DMS153 treated with DMSO at 0.1 percent for 48 hours (cell line): Measurements from ENCODE around the gene CP.
"Not testable (repeated sequence)": the region's sequence is repeated elsewhere in the genome, so short reads cannot be mapped to it uniquely, and the experiment has no call there.

Experiments used
- DNase-seq: peaks from one replicate; lab custom pipeline; 2025; ENCODE audit not compliant: unreplicated experiment; lab: John Stamatoyannopoulos, UW

The CP gene

GRCh38 chr3:149227591-149228268, 6.1 kb upstream of the CP start:
- DNase-seq: no peak

GRCh38 chr3:149226776-149227175, 5.1 kb upstream of the CP start:
- DNase-seq: no peak

- no peak for DNase-seq
Observed at GRCh38 chr3:149224736-149225594, 3.3 kb upstream of the CP start.

DNA sequence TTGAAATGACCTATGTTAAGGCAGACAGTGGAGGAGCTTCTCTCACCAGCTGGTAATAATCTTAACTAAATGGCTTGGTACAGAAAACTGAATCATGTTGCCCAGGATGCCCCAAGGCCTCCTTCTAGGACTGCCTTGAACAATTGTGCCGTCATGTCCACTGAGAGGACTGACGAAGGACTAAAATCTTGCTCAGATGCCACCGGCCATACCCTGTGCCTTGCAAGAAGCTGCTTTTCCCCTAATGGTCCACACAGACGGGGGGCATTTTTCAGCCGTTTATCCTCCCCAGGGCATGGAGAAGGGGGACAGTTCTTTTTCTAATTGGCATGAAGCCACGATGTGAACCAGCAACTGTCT, 1.8 kb upstream of the CP start:
- no peak for DNase-seq

- not testable (repeated sequence) for DNase-seq
Observed at GRCh38 chr3:149219380-149220121, 2.1 kb downstream of the CP start.

DNA sequence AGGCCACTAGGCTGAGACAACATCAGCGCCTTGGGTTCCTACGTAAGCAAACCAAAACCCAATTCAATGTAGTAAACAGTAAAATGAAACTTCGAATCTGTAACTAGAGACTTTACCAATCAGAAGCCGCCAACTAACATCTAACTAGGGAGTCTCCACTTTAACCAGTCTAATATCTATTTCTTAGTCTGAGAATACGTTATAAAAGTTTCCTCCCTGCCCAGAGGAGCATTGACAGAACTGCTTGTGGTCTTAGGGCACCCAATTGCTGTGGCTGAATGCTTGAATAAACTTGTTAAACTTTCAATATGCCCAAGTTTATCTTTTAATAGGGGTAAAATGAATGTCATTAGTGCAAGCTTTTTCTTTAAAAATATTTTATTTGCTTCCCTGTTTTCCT, 4.3 kb downstream of the CP start:
- no peak for DNase-seq

DNA sequence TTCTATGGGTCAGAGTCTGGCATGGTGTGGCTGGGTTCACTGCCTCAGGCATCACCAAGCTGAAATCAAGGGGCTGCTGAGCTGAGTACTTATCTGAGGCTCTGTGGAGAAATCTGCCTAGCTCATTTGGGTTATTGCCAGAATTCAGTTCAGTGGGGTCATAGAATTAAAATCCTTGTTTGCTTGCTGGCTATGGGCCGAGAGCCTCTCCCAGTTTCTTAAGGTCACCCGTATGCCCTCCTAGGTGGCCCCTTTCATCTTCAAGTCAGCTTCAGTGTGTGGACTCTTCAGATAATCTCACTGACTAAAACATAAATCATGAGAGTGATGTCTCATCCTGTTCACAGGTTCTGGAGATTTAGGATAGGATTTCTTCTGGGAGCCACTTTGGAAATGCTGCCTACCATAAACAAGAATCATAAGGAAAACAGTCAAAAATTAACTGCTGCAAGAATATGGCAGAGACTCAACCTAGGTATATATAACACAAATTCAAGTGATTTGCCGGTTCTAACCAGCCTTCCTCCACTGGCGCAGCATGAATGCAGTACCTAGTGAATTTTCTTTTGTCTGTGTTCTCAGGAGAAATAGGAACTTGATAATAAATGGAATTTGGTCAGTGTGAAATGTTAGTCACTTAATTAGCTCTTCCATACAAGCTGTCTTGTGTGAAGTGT, 5.3 kb downstream of the CP start:
- no peak for DNase-seq

DNA sequence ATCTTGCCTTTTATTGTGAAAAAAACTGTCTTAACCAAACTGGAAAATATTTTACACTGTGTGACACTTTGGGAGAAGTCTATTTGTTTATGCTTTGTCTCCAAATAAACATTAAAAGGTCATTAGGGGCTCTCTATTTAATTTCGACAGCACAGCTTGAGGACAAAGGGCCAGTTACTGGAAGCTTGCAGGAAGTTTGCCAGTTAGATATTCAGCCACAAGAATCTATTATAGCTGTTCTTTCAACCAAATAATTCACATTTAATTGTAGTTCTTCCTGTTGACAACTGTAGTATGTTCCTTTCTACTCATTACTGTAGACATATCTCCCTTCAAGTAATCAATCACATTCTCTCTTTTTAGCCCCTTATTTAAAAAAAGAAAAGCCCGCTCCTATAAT, 6.1 kb downstream of the CP start:
- no peak for DNase-seq

GRCh38 chr3:149214702-149215101, 6.9 kb downstream of the CP start:
- no peak for DNase-seq

- no peak for DNase-seq
Observed at GRCh38 chr3:149212386-149212785, 9.2 kb downstream of the CP start.

- DNase-seq: no peak
Observed at GRCh38 chr3:149209431-149209830, 12.2 kb downstream of the CP start.

DNA sequence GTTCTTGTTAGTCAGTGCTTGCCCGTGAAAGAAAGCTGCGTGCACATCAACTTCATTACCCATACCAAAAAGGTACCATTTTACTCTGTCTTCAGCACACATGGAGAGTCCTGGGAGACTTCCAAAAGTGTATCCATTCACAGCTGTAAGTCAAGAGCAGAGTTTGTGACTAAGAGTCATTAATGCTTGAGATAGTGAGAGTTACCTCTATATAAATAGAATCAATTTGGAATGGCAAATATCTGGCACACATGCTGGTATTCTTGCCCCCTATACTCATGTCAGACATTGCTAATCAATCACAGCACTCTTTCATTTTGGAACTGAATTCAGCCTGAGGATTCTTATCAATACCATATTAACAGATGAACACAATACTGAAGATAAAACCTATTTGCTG, 14.2 kb downstream of the CP start:
- DNase-seq: no peak

- DNase-seq: no peak
Observed at GRCh38 chr3:149204390-149204991, 17.1 kb downstream of the CP start.

DNA sequence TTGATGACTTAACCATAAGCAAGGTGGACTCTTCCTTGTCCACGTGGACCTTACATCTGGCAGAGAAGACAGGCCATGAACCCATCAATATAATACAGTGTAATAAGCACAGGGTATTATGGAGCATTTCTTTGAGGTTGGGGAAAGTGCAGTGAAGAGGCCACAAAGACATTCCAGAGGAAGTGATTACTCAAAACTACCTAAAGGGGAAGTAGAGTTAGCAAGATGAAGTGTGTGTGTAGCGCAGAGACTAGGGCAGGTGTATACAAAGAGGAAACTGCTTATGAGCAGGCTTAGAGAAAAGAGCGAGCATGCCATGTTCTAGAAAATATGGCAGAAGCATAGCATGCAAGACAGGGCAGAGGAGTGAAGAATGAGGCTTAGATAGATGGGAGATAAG, 17.9 kb downstream of the CP start:
- DNase-seq: no peak

GRCh38 chr3:149199474-149199873, 22.2 kb downstream of the CP start:
- peak; percentile 38 for DNase-seq

DNA sequence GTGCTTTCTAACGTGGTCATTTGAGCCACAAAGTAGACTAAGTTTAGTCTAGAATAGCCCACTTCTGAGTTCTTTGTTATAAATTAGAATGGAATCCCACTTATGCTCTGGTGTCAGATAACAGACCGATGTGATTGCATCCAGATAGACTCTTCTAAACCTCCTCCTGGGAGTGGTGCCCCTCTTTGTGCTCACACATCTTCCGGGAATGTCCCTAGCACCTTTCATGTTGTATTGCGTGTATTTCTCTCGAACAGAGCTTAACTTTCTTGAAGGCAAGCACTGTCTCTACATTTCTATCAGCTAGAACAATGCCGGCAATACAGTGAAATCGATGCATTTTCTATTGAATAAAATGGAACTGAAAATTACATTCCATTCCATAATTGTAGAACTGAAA, 23.0 kb downstream of the CP start:
- DNase-seq: no peak

DNA sequence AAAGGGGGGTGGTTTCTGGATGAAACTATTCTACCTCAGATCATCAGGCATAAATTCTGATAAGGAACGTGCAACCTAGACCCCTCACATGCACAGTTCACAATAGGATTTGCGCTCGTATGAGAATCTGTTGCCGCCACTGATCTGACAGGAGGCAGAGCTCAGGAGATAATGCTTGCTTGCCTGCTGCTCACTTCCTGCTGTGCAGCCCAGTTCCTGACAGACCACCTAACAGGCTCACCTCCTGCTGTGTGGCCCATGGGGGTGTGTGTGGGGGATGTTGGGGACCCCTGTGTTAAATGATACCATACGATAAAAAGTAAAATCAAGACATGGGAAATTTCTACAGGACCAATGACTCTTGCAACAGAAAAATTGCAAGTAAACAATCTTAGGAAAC, 24.0 kb downstream of the CP start:
- no peak for DNase-seq

DNA sequence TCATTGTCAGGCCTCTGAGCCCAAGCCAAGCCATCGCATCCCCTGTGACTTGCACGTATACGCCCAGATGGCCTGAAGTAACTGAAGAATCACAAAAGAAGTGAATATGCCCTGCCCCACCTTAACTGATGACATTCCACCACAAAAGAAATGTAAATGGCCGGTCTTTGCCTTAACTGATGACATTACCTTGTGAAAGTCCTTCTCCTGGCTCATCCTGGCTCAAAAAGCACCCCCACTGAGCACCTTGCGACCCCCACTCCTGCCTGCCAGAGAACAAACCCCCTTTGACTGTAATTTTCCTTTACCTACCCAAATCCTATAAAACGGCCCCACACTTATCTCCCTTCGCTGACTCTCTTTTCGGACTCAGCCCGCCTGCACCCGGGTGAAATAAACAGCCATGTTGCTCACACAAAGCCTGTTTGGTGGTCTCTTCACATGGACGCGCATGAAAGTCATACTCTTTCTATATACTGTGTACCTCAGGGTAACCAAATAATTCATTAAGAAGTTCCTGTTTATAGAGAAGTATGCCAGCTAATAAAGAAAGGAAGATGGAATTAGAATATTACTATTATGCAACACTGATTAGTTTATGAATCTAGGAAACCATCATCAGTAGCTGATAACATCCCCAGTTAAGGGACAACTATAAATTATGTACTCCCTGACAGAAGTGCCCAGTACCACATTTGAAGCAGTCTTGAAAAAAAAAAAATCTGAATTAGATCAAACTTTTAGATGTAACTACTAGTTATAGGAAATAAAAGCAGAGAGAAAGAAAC, 24.6 kb downstream of the CP start:
- not testable (repeated sequence) for DNase-seq

DNA sequence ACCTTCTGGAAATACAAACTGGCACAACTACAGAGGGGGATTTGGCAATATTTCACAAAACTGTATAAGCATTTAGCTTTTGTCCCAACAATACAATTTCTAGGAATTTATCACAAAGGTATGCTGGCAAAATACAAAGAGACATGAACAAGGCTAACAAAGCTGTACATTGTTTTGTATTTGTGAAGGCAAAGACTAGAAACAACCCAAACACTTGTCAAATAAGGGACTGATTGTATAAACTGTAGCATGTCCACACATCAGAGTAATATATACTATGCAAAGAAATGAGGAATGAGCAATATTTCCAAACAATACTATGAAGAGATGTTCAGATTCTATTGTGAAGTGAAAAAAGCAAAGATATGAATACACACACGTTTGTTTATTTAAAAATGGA, 26.4 kb downstream of the CP start:
- no peak for DNase-seq

- DNase-seq: no peak
Observed at GRCh38 chr3:149188494-149188893, 33.1 kb downstream of the CP start.
